Measurements from ENCODE around the gene TTC28.

Gene TTC28

GRCh38 chr22:28058036-28058435 lies 621.6 kb downstream of the TTC28 start:
- Histone ChIP-seq H3K4me1 (ENCODE audit: control insufficient read depth in 2 of 2, insufficient read depth in 2 of 2, low read length in 2 of 2) (no peaks in the 10 kb centered on the region), H3K36me3 (ENCODE audit: control insufficient read depth in 2 of 2, insufficient read depth in 2 of 2, low read length in 2 of 2) (no peaks in the 10 kb centered on the region), H3K27ac (ENCODE audit: low read depth in 2 of 2, low read length in 2 of 2) (no peak overlapping the region), H3K9me3 (ENCODE audit: control insufficient read depth in 2 of 2, low read length in 2 of 2) (no peaks in the 10 kb centered on the region), H3K27me3 (ENCODE audit: control insufficient read depth in 2 of 2, insufficient read depth in 2 of 2, low read length in 2 of 2) (no peaks in the 10 kb centered on the region), H3K9ac (ENCODE audit: low read depth in 1 of 2, low read length in 2 of 2) (no peak overlapping the region), H3K4me3 (ENCODE audit: low read length in 2 of 2) (no peak overlapping the region)

GRCh38 chr22:28054819-28055208 lies 624.8 kb downstream of the TTC28 start:
- no peak overlapping the region for H3K4me3 ChIP-seq (ENCODE audit: low read length in 2 of 2)
- no peaks in the 10 kb centered on the region for H3K4me1 ChIP-seq (ENCODE audit: control insufficient read depth in 2 of 2, insufficient read depth in 2 of 2, low read length in 2 of 2)
- no peak overlapping the region for H3K27ac ChIP-seq (ENCODE audit: low read depth in 2 of 2, low read length in 2 of 2)
- no peaks in the 10 kb centered on the region for H3K9me3 ChIP-seq (ENCODE audit: control insufficient read depth in 2 of 2, low read length in 2 of 2)
- no peak overlapping the region for H3K9ac ChIP-seq (ENCODE audit: low read depth in 1 of 2, low read length in 2 of 2)
- no peaks in the 10 kb centered on the region for H3K27me3 ChIP-seq (ENCODE audit: control insufficient read depth in 2 of 2, insufficient read depth in 2 of 2, low read length in 2 of 2)
- H3K36me3 ChIP-seq (ENCODE audit: control insufficient read depth in 2 of 2, insufficient read depth in 2 of 2, low read length in 2 of 2), result no peaks in the 10 kb centered on the region

- H3K9ac ChIP-seq (ENCODE audit: low read depth in 1 of 2, low read length in 2 of 2), result no peak overlapping the region
- H3K36me3 ChIP-seq (ENCODE audit: control insufficient read depth in 2 of 2, insufficient read depth in 2 of 2, low read length in 2 of 2), result no peaks in the 10 kb centered on the region
- H3K27me3 ChIP-seq (ENCODE audit: control insufficient read depth in 2 of 2, insufficient read depth in 2 of 2, low read length in 2 of 2), result no peaks in the 10 kb centered on the region
- H3K27ac ChIP-seq (ENCODE audit: low read depth in 2 of 2, low read length in 2 of 2), result no peak overlapping the region
- H3K4me1 ChIP-seq (ENCODE audit: control insufficient read depth in 2 of 2, insufficient read depth in 2 of 2, low read length in 2 of 2), result no peaks in the 10 kb centered on the region
- H3K4me3 ChIP-seq (ENCODE audit: low read length in 2 of 2), result no peak overlapping the region
- H3K9me3 ChIP-seq (ENCODE audit: control insufficient read depth in 2 of 2, low read length in 2 of 2), result no peaks in the 10 kb centered on the region
Measured at GRCh38 chr22:28053896-28054818, 625.5 kb downstream of the TTC28 start.

- Histone ChIP-seq H3K4me1 (ENCODE audit: control insufficient read depth in 2 of 2, insufficient read depth in 2 of 2, low read length in 2 of 2) (no peaks in the 10 kb centered on the region), H3K36me3 (ENCODE audit: control insufficient read depth in 2 of 2, insufficient read depth in 2 of 2, low read length in 2 of 2) (no peaks in the 10 kb centered on the region), H3K9me3 (ENCODE audit: control insufficient read depth in 2 of 2, low read length in 2 of 2) (no peaks in the 10 kb centered on the region), H3K27ac (ENCODE audit: low read depth in 2 of 2, low read length in 2 of 2) (no peak overlapping the region), H3K9ac (ENCODE audit: low read depth in 1 of 2, low read length in 2 of 2) (no peak overlapping the region), H3K4me3 (ENCODE audit: low read length in 2 of 2) (no peak overlapping the region), H3K27me3 (ENCODE audit: control insufficient read depth in 2 of 2, insufficient read depth in 2 of 2, low read length in 2 of 2) (no peaks in the 10 kb centered on the region)
Measured at GRCh38 chr22:28052825-28053269, 626.8 kb downstream of the TTC28 start.

DNA sequence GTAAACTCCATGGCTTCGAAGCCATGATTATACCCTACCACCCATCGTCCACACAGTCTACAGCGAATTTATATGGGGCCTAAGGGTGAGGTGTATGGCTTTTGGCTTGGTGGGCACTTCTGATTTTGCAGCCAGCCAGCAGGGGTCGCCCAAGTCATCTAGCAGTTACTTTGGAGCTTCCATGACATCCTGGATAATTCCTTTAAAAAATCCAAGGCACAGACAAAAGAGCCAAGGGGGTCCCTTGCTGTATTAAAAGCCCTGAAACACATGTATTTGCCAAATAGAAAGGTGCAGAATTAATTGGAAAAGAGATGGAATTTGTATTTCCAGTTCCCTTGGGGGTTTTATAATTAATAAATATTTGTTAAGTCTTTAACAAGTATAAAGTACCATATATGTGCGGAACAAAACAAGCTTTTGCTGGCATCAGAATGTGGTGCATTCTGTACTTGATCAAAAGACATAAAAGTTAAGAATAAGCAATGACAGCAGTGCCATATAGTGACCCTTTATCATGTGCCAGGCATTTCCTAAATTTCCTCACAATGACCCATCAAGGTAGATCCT lies 627.8 kb downstream of the TTC28 start:
- H3K9ac ChIP-seq (ENCODE audit: low read depth in 1 of 2, low read length in 2 of 2), result no peak overlapping the region
- no peaks in the 10 kb centered on the region for H3K36me3 ChIP-seq (ENCODE audit: control insufficient read depth in 2 of 2, insufficient read depth in 2 of 2, low read length in 2 of 2)
- H3K4me1 ChIP-seq (ENCODE audit: control insufficient read depth in 2 of 2, insufficient read depth in 2 of 2, low read length in 2 of 2), result no peaks in the 10 kb centered on the region
- no peaks in the 10 kb centered on the region for H3K9me3 ChIP-seq (ENCODE audit: control insufficient read depth in 2 of 2, low read length in 2 of 2)
- H3K4me3 ChIP-seq (ENCODE audit: low read length in 2 of 2), result no peak overlapping the region
- no peaks in the 10 kb centered on the region for H3K27me3 ChIP-seq (ENCODE audit: control insufficient read depth in 2 of 2, insufficient read depth in 2 of 2, low read length in 2 of 2)
- no peak overlapping the region for H3K27ac ChIP-seq (ENCODE audit: low read depth in 2 of 2, low read length in 2 of 2)

- H3K36me3 ChIP-seq (ENCODE audit: control insufficient read depth in 2 of 2, insufficient read depth in 2 of 2, low read length in 2 of 2), result no peaks in the 10 kb centered on the region
- H3K9ac ChIP-seq (ENCODE audit: low read depth in 1 of 2, low read length in 2 of 2), result no peak overlapping the region
- no peaks in the 10 kb centered on the region for H3K27me3 ChIP-seq (ENCODE audit: control insufficient read depth in 2 of 2, insufficient read depth in 2 of 2, low read length in 2 of 2)
- no peak overlapping the region for H3K27ac ChIP-seq (ENCODE audit: low read depth in 2 of 2, low read length in 2 of 2)
- H3K9me3 ChIP-seq (ENCODE audit: control insufficient read depth in 2 of 2, low read length in 2 of 2), result no peaks in the 10 kb centered on the region
- H3K4me3 ChIP-seq (ENCODE audit: low read length in 2 of 2), result no peak overlapping the region
- no peaks in the 10 kb centered on the region for H3K4me1 ChIP-seq (ENCODE audit: control insufficient read depth in 2 of 2, insufficient read depth in 2 of 2, low read length in 2 of 2)
Measured at GRCh38 chr22:28051091-28051786, 628.4 kb downstream of the TTC28 start.

DNA sequence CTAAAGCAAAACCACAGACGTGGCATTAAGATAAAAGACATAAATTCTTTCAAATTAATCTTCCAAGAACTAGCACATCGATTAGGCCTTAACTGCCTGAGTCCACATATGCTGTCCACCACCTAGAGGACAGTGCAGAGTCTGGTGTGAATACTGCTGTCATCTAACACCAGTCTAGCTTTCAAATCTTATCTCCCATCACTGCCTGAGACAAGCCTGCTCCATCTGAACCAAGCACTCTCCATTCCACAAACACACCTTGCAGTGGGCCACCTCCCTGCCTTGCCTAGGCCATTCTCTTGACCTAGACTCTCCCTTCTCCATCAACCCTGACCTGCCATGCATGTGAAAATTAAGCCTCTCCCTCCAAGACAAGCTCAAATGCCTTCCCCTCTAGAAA lies 631.1 kb downstream of the TTC28 start:
- Histone ChIP-seq H3K27ac (ENCODE audit: low read depth in 2 of 2, low read length in 2 of 2) (no peak overlapping the region), H3K36me3 (ENCODE audit: control insufficient read depth in 2 of 2, insufficient read depth in 2 of 2, low read length in 2 of 2) (no peaks in the 10 kb centered on the region), H3K9me3 (ENCODE audit: control insufficient read depth in 2 of 2, low read length in 2 of 2) (no peaks in the 10 kb centered on the region), H3K4me1 (ENCODE audit: control insufficient read depth in 2 of 2, insufficient read depth in 2 of 2, low read length in 2 of 2) (no peaks in the 10 kb centered on the region), H3K27me3 (ENCODE audit: control insufficient read depth in 2 of 2, insufficient read depth in 2 of 2, low read length in 2 of 2) (no peaks in the 10 kb centered on the region), H3K9ac (ENCODE audit: low read depth in 1 of 2, low read length in 2 of 2) (no peak overlapping the region), H3K4me3 (ENCODE audit: low read length in 2 of 2) (no peak overlapping the region)

- Histone ChIP-seq H3K9me3 (ENCODE audit: control insufficient read depth in 2 of 2, low read length in 2 of 2) (no peaks in the 10 kb centered on the region), H3K27me3 (ENCODE audit: control insufficient read depth in 2 of 2, insufficient read depth in 2 of 2, low read length in 2 of 2) (no peaks in the 10 kb centered on the region), H3K4me1 (ENCODE audit: control insufficient read depth in 2 of 2, insufficient read depth in 2 of 2, low read length in 2 of 2) (no peaks in the 10 kb centered on the region), H3K36me3 (ENCODE audit: control insufficient read depth in 2 of 2, insufficient read depth in 2 of 2, low read length in 2 of 2) (no peaks in the 10 kb centered on the region), H3K27ac (ENCODE audit: low read depth in 2 of 2, low read length in 2 of 2) (no peak overlapping the region), H3K4me3 (ENCODE audit: low read length in 2 of 2) (no peak overlapping the region), H3K9ac (ENCODE audit: low read depth in 1 of 2, low read length in 2 of 2) (no peak overlapping the region)
Measured at GRCh38 chr22:28047740-28048139, 631.9 kb downstream of the TTC28 start.

GRCh38 chr22:28046100-28046499 lies 633.5 kb downstream of the TTC28 start:
- Histone ChIP-seq H3K27ac (ENCODE audit: low read depth in 2 of 2, low read length in 2 of 2) (no peak overlapping the region), H3K4me3 (ENCODE audit: low read length in 2 of 2) (no peak overlapping the region), H3K9ac (ENCODE audit: low read depth in 1 of 2, low read length in 2 of 2) (no peak overlapping the region)

GRCh38 chr22:28044546-28045173 lies 635.0 kb downstream of the TTC28 start:
- Histone ChIP-seq H3K4me3 (ENCODE audit: low read length in 2 of 2) (no peak overlapping the region), H3K9me3 (ENCODE audit: control insufficient read depth in 2 of 2, low read length in 2 of 2) (no peaks in the 10 kb centered on the region), H3K9ac (ENCODE audit: low read depth in 1 of 2, low read length in 2 of 2) (no peak overlapping the region), H3K36me3 (ENCODE audit: control insufficient read depth in 2 of 2, insufficient read depth in 2 of 2, low read length in 2 of 2) (no peaks in the 10 kb centered on the region), H3K4me1 (ENCODE audit: control insufficient read depth in 2 of 2, insufficient read depth in 2 of 2, low read length in 2 of 2) (no peaks in the 10 kb centered on the region), H3K27me3 (ENCODE audit: control insufficient read depth in 2 of 2, insufficient read depth in 2 of 2, low read length in 2 of 2) (no peaks in the 10 kb centered on the region), H3K27ac (ENCODE audit: low read depth in 2 of 2, low read length in 2 of 2) (no peak overlapping the region)

More at GRCh38 chr22:28046100-28046499, 633.5 kb downstream of the TTC28 start:
- no peaks in the 10 kb centered on the region for H3K27me3 ChIP-seq (ENCODE audit: control insufficient read depth in 2 of 2, insufficient read depth in 2 of 2, low read length in 2 of 2)
- no peaks in the 10 kb centered on the region for H3K9me3 ChIP-seq (ENCODE audit: control insufficient read depth in 2 of 2, low read length in 2 of 2)
- H3K36me3 ChIP-seq (ENCODE audit: control insufficient read depth in 2 of 2, insufficient read depth in 2 of 2, low read length in 2 of 2), result no peaks in the 10 kb centered on the region
- H3K4me1 ChIP-seq (ENCODE audit: control insufficient read depth in 2 of 2, insufficient read depth in 2 of 2, low read length in 2 of 2), result no peaks in the 10 kb centered on the region

Measured in mucosa of rectum (tissue), 2 donors.